Measurements from ENCODE around the gene STK39. TPM values are rescaled to one million over a fixed set of nuclear protein-coding genes. Genes with fewer than 3 reads are reported as not detected.

The STK39 gene
- total and polyA plus RNA-seq, 9 of the 15 experiments (the other 6 are each of a cell fraction or from before 2014, with no cell fraction given) = 0.19 to 0.76 (median 0.51) TPM

DNA sequence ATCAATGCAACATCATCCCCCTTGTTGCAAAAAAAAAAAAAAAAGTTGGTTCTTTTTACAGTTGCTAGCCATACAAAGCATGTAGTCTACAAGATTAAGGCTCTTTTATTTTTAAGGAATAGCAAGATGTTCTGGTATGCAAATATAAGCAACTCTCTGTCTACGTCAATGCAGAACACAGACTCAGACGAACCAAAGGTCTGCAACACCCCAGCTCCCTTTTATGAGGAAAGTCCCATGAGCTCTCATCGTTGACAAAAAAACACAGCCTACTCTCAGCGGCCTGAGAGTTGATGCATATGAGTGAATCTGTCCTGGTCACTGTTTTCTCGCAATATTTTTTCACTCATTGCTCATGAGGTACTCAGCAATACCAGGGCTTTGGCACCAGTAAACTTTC is 112.9 kb downstream of the STK39 start:
- no peak for FAIRE-seq
- H2AFZ ChIP-seq (ENCODE audit: low read depth, low read length) = no peak overlapping the region
- TF ChIP-seq ARID2 (IDR thresholded peaks at IDR 0.05) (no peak), ZBTB8A (IDR thresholded peaks at IDR 0.05; ENCODE audit: partially characterized antibody) (no peak), MTA1 (IDR thresholded peaks at IDR 0.05; ENCODE audit: borderline replicate concordance) (no peak), FOSL1 (tag; conservative IDR thresholded peaks at IDR 0.05) (no peak), NR2F6 (CRISPR knock-in tag; IDR thresholded peaks at IDR 0.05) (no peak), GTF2A2 (tag; IDR thresholded peaks at IDR 0.05) (no peak)
- TF ChIP-seq, protein P1, sequence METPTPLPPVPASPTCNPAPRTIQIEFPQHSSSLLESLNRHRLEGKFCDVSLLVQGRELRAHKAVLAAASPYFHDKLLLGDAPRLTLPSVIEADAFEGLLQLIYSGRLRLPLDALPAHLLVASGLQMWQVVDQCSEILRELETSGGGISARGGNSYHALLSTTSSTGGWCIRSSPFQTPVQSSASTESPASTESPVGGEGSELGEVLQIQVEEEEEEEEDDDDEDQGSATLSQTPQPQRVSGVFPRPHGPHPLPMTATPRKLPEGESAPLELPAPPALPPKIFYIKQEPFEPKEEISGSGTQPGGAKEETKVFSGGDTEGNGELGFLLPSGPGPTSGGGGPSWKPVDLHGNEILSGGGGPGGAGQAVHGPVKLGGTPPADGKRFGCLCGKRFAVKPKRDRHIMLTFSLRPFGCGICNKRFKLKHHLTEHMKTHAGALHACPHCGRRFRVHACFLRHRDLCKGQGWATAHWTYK (CRISPR knock-in tag; IDR thresholded peaks at IDR 0.05) = no peak
- TF ChIP-seq, protein P2, sequence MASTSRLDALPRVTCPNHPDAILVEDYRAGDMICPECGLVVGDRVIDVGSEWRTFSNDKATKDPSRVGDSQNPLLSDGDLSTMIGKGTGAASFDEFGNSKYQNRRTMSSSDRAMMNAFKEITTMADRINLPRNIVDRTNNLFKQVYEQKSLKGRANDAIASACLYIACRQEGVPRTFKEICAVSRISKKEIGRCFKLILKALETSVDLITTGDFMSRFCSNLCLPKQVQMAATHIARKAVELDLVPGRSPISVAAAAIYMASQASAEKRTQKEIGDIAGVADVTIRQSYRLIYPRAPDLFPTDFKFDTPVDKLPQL (IDR thresholded peaks at IDR 0.05; ENCODE audit: extremely low read depth, insufficient read length) = no peak

More for the DNA sequence above, 112.9 kb downstream of the STK39 start:
- H3K36me3 ChIP-seq (ENCODE audit: control insufficient read depth, insufficient read depth, low read length) = no peaks in the 10 kb centered on the region
- no peaks in the 10 kb centered on the region for H3K79me2 ChIP-seq (ENCODE audit: control insufficient read depth, insufficient read depth, low read length)
- peaks cover 0 to 3% of the 10 kb centered on the region in 2 experiments; a peak in 2 of 5 replicates for H3K27me3 ChIP-seq (ENCODE audit: control insufficient read depth in 2 of 2, insufficient read depth in 2 of 2, low read length in 2 of 2)
- no peaks in the 10 kb centered on the region for H3K9me3 ChIP-seq (replicated peaks; ENCODE audit: control insufficient read depth, insufficient read depth, low read depth, low read length)
- no peaks in the 10 kb centered on the region for H3K9me1 ChIP-seq (ENCODE audit: control insufficient read depth, insufficient read depth, low read length)
- DNase-seq (ENCODE audit: extremely low read depth in 1 of 4, low spot score in 3 of 4) = no peak
- H3K4me2 ChIP-seq (ENCODE audit: insufficient read depth, low read length) = no peak overlapping the region
- ChIA-PET POLR2A (interaction anchor here (0.6 kb wide), 1 partner anchor 155 kb away, joined by 3 read pairs; no protein-coding TSS in a partner anchor), CTCF (ENCODE audit: low intra/inter-chr PET ratio) (no interaction called here)
- H3K4me3 ChIP-seq = no peak overlapping the region
- H3K27ac ChIP-seq (ENCODE audit: extremely low read depth, low read depth, low read length) = no peak overlapping the region
- no peak overlapping the region for H3K9ac ChIP-seq (ENCODE audit: insufficient read depth in 1 of 2, low read depth in 2 of 2, low read length in 2 of 2)
- H4K20me1 ChIP-seq (replicated peaks; ENCODE audit: control insufficient read depth, insufficient read depth, low read length) = no peaks in the 10 kb centered on the region
- intact Hi-C loops (cut with micrococcal nuclease) = no loop called here
- WGBS (ENCODE audit: insufficient coverage, low coverage, missing lambda C conversion rate) = 1% methylated on average over 5 of the region's 5 CpGs
- ATAC-seq = no peak
- in situ Hi-C loops (cut with MboI) = no loop called here
- no peaks in the 10 kb centered on the region for H3K4me1 ChIP-seq (replicated peaks in 1 of 2; ENCODE audit: control insufficient read depth in 2 of 2, insufficient read depth in 2 of 2, low read length in 2 of 2)
- BruUV-seq (replicated peaks) = no TSS peak

Data from K562 (cell line).